Prostate gland (tissue), 2 donors: ENCODE results near the gene POMGNT2.

Experiments
- CTCF ChIP-seq, 4 experiments: fragments of 200-600 bp in 2 of 4; fragments of 450-650 bp in 2 of 4; sonication (generic) in 2 of 4; IDR thresholded peaks; 1 replicate in 3 of 4; 2 replicates in 1 of 4; pipeline ENCODE4 v1.5.1; 2016 to 2019; ENCODE audit warnings: antibody characterized with exemption in 4 of 4, mild to moderate bottlenecking in 2 of 4, moderate library complexity in 2 of 4
- POLR2A ChIP-seq: fragments of 450-650 bp; IDR thresholded peaks from one replicate; pipeline ENCODE4 v1.6.1; 2016; ENCODE audit warnings: antibody characterized with exemption, mild to moderate bottlenecking

GRCh38 chr3:43132193-43132592 is 26.3 kb upstream of the POMGNT2 start:
- TF ChIP-seq CTCF (IDR thresholded peaks at IDR 0.05) (no peak), POLR2A (no peak)
